ENCODE data around the gene STAM. TPM values are rescaled to one million over a fixed set of nuclear protein-coding genes. Genes with fewer than 3 reads are reported as not detected.

STAM gene
- total RNA-seq, 4 donors from 2014 or later = 13.2 to 21.4 (median 17.9) TPM

GRCh38 chr10:17671307-17671706 lies 27.4 kb downstream of the STAM start:
- 49 to 65% methylated on average over 3 of the region's 3 CpGs for WGBS, 2 donors
- DNase-seq (ENCODE audit: low spot score in 2 of 2) = no peak
- H3K4me3 ChIP-seq (ENCODE audit: low read depth, poor library complexity, severe bottlenecking) = no peak overlapping the region
- intact Hi-C loops (cut with DNase I; ENCODE audit: low total_unique reads) = no loop called here
- TF ChIP-seq, protein P1, sequence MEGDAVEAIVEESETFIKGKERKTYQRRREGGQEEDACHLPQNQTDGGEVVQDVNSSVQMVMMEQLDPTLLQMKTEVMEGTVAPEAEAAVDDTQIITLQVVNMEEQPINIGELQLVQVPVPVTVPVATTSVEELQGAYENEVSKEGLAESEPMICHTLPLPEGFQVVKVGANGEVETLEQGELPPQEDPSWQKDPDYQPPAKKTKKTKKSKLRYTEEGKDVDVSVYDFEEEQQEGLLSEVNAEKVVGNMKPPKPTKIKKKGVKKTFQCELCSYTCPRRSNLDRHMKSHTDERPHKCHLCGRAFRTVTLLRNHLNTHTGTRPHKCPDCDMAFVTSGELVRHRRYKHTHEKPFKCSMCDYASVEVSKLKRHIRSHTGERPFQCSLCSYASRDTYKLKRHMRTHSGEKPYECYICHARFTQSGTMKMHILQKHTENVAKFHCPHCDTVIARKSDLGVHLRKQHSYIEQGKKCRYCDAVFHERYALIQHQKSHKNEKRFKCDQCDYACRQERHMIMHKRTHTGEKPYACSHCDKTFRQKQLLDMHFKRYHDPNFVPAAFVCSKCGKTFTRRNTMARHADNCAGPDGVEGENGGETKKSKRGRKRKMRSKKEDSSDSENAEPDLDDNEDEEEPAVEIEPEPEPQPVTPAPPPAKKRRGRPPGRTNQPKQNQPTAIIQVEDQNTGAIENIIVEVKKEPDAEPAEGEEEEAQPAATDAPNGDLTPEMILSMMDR (IDR thresholded peaks at IDR 0.05) = no peak
- no peak for TF ChIP-seq POLR2A (IDR thresholded peaks at IDR 0.05)

- no peak overlapping the region for H3K4me3 ChIP-seq (ENCODE audit: low read depth, poor library complexity, severe bottlenecking)
Observed at GRCh38 chr10:17673471-17674061, 29.6 kb downstream of the STAM start.

DNA sequence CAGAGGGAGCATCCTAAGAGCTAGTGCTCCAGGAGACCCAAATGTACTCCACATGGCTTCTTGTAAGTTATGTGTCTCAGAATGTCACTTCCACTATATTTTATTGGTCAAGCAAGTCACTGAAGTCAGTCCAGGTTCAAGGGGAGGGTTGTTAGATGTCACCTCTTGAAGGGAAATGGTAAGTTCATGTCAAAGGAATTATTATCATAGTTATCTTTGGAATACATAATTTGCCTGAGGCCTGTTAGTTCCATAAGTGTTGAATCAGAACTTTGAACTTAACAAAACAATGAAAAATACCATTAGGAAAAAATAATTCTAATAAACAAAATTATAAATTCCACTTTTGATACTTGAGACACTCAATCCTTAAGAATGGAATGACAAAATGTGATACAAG lies 30.6 kb downstream of the STAM start:
- no peak overlapping the region for H3K4me3 ChIP-seq (ENCODE audit: low read depth, poor library complexity, severe bottlenecking)
- TF ChIP-seq POLR2A (IDR thresholded peaks at IDR 0.05) = no peak
- TF ChIP-seq, protein P1 (IDR thresholded peaks at IDR 0.05) = no peak
- DNase-seq (ENCODE audit: low spot score in 2 of 2) = no peak
- intact Hi-C loops (cut with DNase I; ENCODE audit: low total_unique reads) = no loop called here

More at GRCh38 chr10:17673471-17674061, 29.6 kb downstream of the STAM start:
- TF ChIP-seq, protein P1 (IDR thresholded peaks at IDR 0.05) = no peak
- no peak for TF ChIP-seq POLR2A (IDR thresholded peaks at IDR 0.05)
- DNase-seq (ENCODE audit: low spot score in 2 of 2) = no peak
- WGBS, 2 donors = 65 to 69% methylated on average over 5 of the region's 5 CpGs
- intact Hi-C loops (cut with DNase I; ENCODE audit: low total_unique reads) = no loop called here

DNA sequence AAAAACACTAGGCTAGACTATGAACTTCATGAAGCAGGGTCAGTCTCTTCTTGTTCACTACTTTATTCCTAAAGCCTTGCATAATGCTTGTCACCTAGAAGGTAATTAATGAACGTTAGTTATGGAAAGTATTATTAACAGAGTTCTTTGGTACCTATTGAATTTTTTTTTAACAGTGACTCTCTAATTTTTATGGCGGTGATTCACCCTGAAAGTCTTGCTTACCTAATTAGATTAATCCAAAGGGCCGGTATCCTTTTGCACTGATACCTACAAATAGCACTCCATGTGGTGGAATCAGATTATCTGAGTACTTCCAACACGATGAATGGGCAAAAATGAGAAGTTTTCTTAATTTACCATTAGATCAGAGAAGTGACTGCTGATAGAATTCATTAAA lies 31.7 kb downstream of the STAM start:
- WGBS, 2 donors = 47 to 61% methylated on average over 4 of the region's 4 CpGs
- no peak for DNase-seq (ENCODE audit: low spot score in 2 of 2)
- intact Hi-C loops (cut with DNase I; ENCODE audit: low total_unique reads) = no loop called here
- H3K4me3 ChIP-seq (ENCODE audit: low read depth, poor library complexity, severe bottlenecking) = no peak overlapping the region
- no peak for TF ChIP-seq POLR2A (IDR thresholded peaks at IDR 0.05)
- TF ChIP-seq, protein P1 (IDR thresholded peaks at IDR 0.05) = no peak

DNA sequence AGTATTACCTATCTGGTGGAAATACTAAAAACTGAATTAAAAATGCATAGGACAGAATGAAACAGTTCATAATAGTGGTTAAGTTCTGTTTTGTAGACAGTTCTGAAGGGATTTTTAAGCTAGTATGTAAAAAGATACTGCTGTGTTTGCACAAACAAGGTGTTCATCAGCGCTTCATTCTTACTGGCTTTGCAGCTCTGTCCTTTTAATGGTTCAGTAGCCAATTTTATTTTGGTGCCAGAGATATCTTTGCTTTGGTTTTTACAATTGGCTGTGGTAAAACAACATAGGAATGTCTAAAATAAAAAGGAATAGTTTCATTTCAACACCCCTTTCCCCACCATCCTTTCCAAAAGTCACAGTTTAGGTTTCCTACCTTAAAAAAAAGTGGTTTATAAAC lies 33.0 kb downstream of the STAM start:
- intact Hi-C loops (cut with DNase I; ENCODE audit: low total_unique reads) = no loop called here
- H3K4me3 ChIP-seq (ENCODE audit: low read depth, poor library complexity, severe bottlenecking) = no peak overlapping the region
- 96 to 100% methylated on average over 1 of the region's 1 CpG for WGBS, 2 donors
- TF ChIP-seq, protein P1 (IDR thresholded peaks at IDR 0.05) = no peak
- no peak for TF ChIP-seq POLR2A (IDR thresholded peaks at IDR 0.05)
- no peak for DNase-seq (ENCODE audit: low spot score in 2 of 2)
